Measurements from ENCODE around the gene CD2AP.

GRCh38 chr6:47534063-47534462 lies 56.5 kb downstream of the CD2AP start:
- TF ChIP-seq, protein P1, sequence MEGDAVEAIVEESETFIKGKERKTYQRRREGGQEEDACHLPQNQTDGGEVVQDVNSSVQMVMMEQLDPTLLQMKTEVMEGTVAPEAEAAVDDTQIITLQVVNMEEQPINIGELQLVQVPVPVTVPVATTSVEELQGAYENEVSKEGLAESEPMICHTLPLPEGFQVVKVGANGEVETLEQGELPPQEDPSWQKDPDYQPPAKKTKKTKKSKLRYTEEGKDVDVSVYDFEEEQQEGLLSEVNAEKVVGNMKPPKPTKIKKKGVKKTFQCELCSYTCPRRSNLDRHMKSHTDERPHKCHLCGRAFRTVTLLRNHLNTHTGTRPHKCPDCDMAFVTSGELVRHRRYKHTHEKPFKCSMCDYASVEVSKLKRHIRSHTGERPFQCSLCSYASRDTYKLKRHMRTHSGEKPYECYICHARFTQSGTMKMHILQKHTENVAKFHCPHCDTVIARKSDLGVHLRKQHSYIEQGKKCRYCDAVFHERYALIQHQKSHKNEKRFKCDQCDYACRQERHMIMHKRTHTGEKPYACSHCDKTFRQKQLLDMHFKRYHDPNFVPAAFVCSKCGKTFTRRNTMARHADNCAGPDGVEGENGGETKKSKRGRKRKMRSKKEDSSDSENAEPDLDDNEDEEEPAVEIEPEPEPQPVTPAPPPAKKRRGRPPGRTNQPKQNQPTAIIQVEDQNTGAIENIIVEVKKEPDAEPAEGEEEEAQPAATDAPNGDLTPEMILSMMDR (IDR thresholded peaks at IDR 0.05; ENCODE audit: insufficient read depth, low read length) = no peak
- no peak for TF ChIP-seq POLR2AphosphoS5 (IDR thresholded peaks at IDR 0.05; ENCODE audit: low read depth)
- TF ChIP-seq, protein P2, sequence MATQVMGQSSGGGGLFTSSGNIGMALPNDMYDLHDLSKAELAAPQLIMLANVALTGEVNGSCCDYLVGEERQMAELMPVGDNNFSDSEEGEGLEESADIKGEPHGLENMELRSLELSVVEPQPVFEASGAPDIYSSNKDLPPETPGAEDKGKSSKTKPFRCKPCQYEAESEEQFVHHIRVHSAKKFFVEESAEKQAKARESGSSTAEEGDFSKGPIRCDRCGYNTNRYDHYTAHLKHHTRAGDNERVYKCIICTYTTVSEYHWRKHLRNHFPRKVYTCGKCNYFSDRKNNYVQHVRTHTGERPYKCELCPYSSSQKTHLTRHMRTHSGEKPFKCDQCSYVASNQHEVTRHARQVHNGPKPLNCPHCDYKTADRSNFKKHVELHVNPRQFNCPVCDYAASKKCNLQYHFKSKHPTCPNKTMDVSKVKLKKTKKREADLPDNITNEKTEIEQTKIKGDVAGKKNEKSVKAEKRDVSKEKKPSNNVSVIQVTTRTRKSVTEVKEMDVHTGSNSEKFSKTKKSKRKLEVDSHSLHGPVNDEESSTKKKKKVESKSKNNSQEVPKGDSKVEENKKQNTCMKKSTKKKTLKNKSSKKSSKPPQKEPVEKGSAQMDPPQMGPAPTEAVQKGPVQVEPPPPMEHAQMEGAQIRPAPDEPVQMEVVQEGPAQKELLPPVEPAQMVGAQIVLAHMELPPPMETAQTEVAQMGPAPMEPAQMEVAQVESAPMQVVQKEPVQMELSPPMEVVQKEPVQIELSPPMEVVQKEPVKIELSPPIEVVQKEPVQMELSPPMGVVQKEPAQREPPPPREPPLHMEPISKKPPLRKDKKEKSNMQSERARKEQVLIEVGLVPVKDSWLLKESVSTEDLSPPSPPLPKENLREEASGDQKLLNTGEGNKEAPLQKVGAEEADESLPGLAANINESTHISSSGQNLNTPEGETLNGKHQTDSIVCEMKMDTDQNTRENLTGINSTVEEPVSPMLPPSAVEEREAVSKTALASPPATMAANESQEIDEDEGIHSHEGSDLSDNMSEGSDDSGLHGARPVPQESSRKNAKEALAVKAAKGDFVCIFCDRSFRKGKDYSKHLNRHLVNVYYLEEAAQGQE (IDR thresholded peaks at IDR 0.05; ENCODE audit: insufficient replicate concordance, low read depth) = no peak
- no peak for TF ChIP-seq GABPA (IDR thresholded peaks at IDR 0.05; ENCODE audit: low read depth)

Measured in HL-60 (cell line).